T-helper 17 cell (primary cell): ENCODE results near the gene BDH1. TPM values are rescaled to one million over a fixed set of nuclear protein-coding genes. Genes with fewer than 3 reads are reported as not detected.

Source experiments
- ATAC-seq: fragments of 150-1000 bp; cut with Tn5 transposase; 2 replicates; pipeline ENCODE4 v1.10.0; 2021; ENCODE audit warnings: mild to moderate bottlenecking, moderate library complexity
- DNase-seq, 3 donors: peaks; one replicate each; pipeline versions ENCODE4 v3.0.0 to v3.0.0-alpha.2; 2020 to 2021
- H3K9me3 ChIP-seq: one replicate; pipeline ENCODE4 v1.7.0; 2013; ENCODE audit warnings: low read length, mild to moderate bottlenecking; ENCODE audit not compliant: control insufficient read depth, poor library complexity, severe bottlenecking
- H3K27ac Mint-ChIP-seq: one replicate; pipeline ENCODE4 v1.8.0; 2022; ENCODE audit warnings: mild to moderate bottlenecking, moderate library complexity, mixed read lengths
- H3K27me3 Mint-ChIP-seq: one replicate; pipeline ENCODE4 v1.8.0; 2022; ENCODE audit warnings: mixed read lengths
- H3K36me3 Mint-ChIP-seq: one replicate; pipeline ENCODE4 v1.8.0; 2022; ENCODE audit warnings: low read depth, mixed read lengths
- H3K4me1 Mint-ChIP-seq: one replicate; pipeline ENCODE4 v1.8.0; 2022; ENCODE audit warnings: mild to moderate bottlenecking, mixed read lengths
- H3K4me3 Mint-ChIP-seq: one replicate; pipeline ENCODE4 v1.8.0; 2022; ENCODE audit warnings: mild to moderate bottlenecking, moderate library complexity, mixed read lengths
- total RNA-seq, 4 donors: library from RNA in 2 of 4; stranded (reverse) in 2 of 4; gene quantifications; one replicate each; pipeline ENCODE4 v1.2.3 and lab custom pipeline; 2022 to 2026

Gene BDH1
- total RNA-seq, 2 donors from 2014 or later, result 20.7 to 22.4 TPM

- Mint-ChIP-seq H3K27ac (no peak overlapping the region), H3K4me1 (peaks cover 2% of the 10 kb centered on the region), H3K36me3 (peaks cover 4% of the 10 kb centered on the region), H3K27me3 (no peaks in the 10 kb centered on the region), H3K4me3 (no peak overlapping the region)
- no peak for DNase-seq
- H3K9me3 ChIP-seq, result no peaks in the 10 kb centered on the region
- ATAC-seq, result no peak
These were observed 22.4 kb downstream of the BDH1 start for GRCh38 chr3:197533396-197533795.

- Mint-ChIP-seq H3K4me3 (no peak overlapping the region), H3K27me3 (no peaks in the 10 kb centered on the region), H3K27ac (no peak overlapping the region), H3K4me1 (peaks cover 2% of the 10 kb centered on the region), H3K36me3 (peaks cover 6% of the 10 kb centered on the region)
- H3K9me3 ChIP-seq, result no peaks in the 10 kb centered on the region
- DNase-seq, result no peak
- ATAC-seq, result no peak
These were observed 23.4 kb downstream of the BDH1 start for GRCh38 chr3:197532388-197532787.

- no peaks in the 10 kb centered on the region for H3K9me3 ChIP-seq
- peaks cover 8% of the 10 kb centered on the region for H3K36me3 Mint-ChIP-seq
- no peaks in the 10 kb centered on the region for H3K27me3 Mint-ChIP-seq
- no peak overlapping the region for H3K4me3 Mint-ChIP-seq
- ATAC-seq (no peak), DNase-seq (no peak)
- peak overlapping the region; percentile 43 for H3K27ac Mint-ChIP-seq
- H3K4me1 Mint-ChIP-seq, result peaks cover 7% of the 10 kb centered on the region
These were observed 27.6 kb downstream of the BDH1 start for GRCh38 chr3:197528190-197528589.

- H3K27ac Mint-ChIP-seq, result no peak overlapping the region
- H3K4me3 Mint-ChIP-seq, result no peak overlapping the region
- peaks cover 7% of the 10 kb centered on the region for H3K4me1 Mint-ChIP-seq
- H3K9me3 ChIP-seq, result no peaks in the 10 kb centered on the region
- H3K36me3 Mint-ChIP-seq, result peaks cover 8% of the 10 kb centered on the region
- no peaks in the 10 kb centered on the region for H3K27me3 Mint-ChIP-seq
- no peak for ATAC-seq
- no peak for DNase-seq
These were observed 28.2 kb downstream of the BDH1 start for GRCh38 chr3:197527569-197527968.

- H3K36me3 Mint-ChIP-seq, result peaks cover 6% of the 10 kb centered on the region
- no peak overlapping the region for H3K4me3 Mint-ChIP-seq
- no peak overlapping the region for H3K27ac Mint-ChIP-seq
These were observed 30.1 kb downstream of the BDH1 start for GRCh38 chr3:197525706-197526105.

GRCh38 chr3:197524128-197524527 is 31.6 kb downstream of the BDH1 start:
- Mint-ChIP-seq H3K27me3 (no peaks in the 10 kb centered on the region), H3K27ac (no peak overlapping the region), H3K36me3 (peaks cover 6% of the 10 kb centered on the region)

More at GRCh38 chr3:197525706-197526105, 30.1 kb downstream of the BDH1 start:
- Mint-ChIP-seq H3K27me3 (no peaks in the 10 kb centered on the region), H3K4me1 (peaks cover 14% of the 10 kb centered on the region)
- no peaks in the 10 kb centered on the region for H3K9me3 ChIP-seq
- DNase-seq, result no peak
- no peak for ATAC-seq

GRCh38 chr3:197523526-197523925 is 32.2 kb downstream of the BDH1 start:
- H3K27me3 Mint-ChIP-seq, result no peaks in the 10 kb centered on the region
- H3K4me1 Mint-ChIP-seq, result peaks cover 14% of the 10 kb centered on the region
- ATAC-seq (no peak), DNase-seq (no peak)
- H3K27ac Mint-ChIP-seq, result no peak overlapping the region
- H3K4me3 Mint-ChIP-seq, result no peak overlapping the region
- no peaks in the 10 kb centered on the region for H3K9me3 ChIP-seq
- peaks cover 6% of the 10 kb centered on the region for H3K36me3 Mint-ChIP-seq

More at GRCh38 chr3:197524128-197524527, 31.6 kb downstream of the BDH1 start:
- H3K4me1 Mint-ChIP-seq, result peaks cover 14% of the 10 kb centered on the region
- no peak overlapping the region for H3K4me3 Mint-ChIP-seq
- H3K9me3 ChIP-seq, result no peaks in the 10 kb centered on the region
- ATAC-seq, result no peak
- no peak for DNase-seq

GRCh38 chr3:197522881-197523441 is 32.8 kb downstream of the BDH1 start:
- peaks cover 4% of the 10 kb centered on the region for H3K36me3 Mint-ChIP-seq
- no peaks in the 10 kb centered on the region for H3K9me3 ChIP-seq
- no peak overlapping the region for H3K27ac Mint-ChIP-seq
- DNase-seq (no peak), ATAC-seq (no peak)
- H3K4me1 Mint-ChIP-seq, result peaks cover 13% of the 10 kb centered on the region
- no peak overlapping the region for H3K4me3 Mint-ChIP-seq
- H3K27me3 Mint-ChIP-seq, result no peaks in the 10 kb centered on the region

- DNase-seq, result no peak
- H3K9me3 ChIP-seq, result no peaks in the 10 kb centered on the region
- H3K4me1 Mint-ChIP-seq, result peaks cover 13% of the 10 kb centered on the region
- no peak overlapping the region for H3K4me3 Mint-ChIP-seq
- H3K36me3 Mint-ChIP-seq, result peaks cover 4% of the 10 kb centered on the region
- peak overlapping the region; percentile 78 for H3K27ac Mint-ChIP-seq
- H3K27me3 Mint-ChIP-seq, result no peaks in the 10 kb centered on the region
- no peak for ATAC-seq
These were observed 33.5 kb downstream of the BDH1 start for GRCh38 chr3:197522183-197522715.

GRCh38 chr3:197521277-197522182 is 34.2 kb downstream of the BDH1 start:
- Mint-ChIP-seq H3K4me1 (peaks cover 12% of the 10 kb centered on the region), H3K36me3 (peaks cover 3% of the 10 kb centered on the region), H3K4me3 (no peak overlapping the region), H3K27me3 (no peaks in the 10 kb centered on the region), H3K27ac (peak overlapping the region; percentile 78)
- no peaks in the 10 kb centered on the region for H3K9me3 ChIP-seq
- ATAC-seq (peak; percentile 16), DNase-seq (no peak)

GRCh38 chr3:197520311-197521276 is 35.2 kb downstream of the BDH1 start:
- no peaks in the 10 kb centered on the region for H3K9me3 ChIP-seq
- ATAC-seq, result peak; percentile 33
- Mint-ChIP-seq H3K4me1 (peaks cover 20% of the 10 kb centered on the region), H3K36me3 (peaks cover 3% of the 10 kb centered on the region), H3K4me3 (no peak overlapping the region), H3K27me3 (no peaks in the 10 kb centered on the region), H3K27ac (peak overlapping the region; percentile 78)
- no peak for DNase-seq

- DNase-seq (no peak), ATAC-seq (no peak)
- no peaks in the 10 kb centered on the region for H3K9me3 ChIP-seq
- Mint-ChIP-seq H3K4me1 (peaks cover 23% of the 10 kb centered on the region), H3K27ac (peak overlapping the region; percentile 78), H3K4me3 (no peak overlapping the region), H3K27me3 (no peaks in the 10 kb centered on the region), H3K36me3 (peaks cover 6% of the 10 kb centered on the region)
These were observed 36.0 kb downstream of the BDH1 start for GRCh38 chr3:197519801-197520211.
